Liver (tissue), 3 donors: ENCODE results near the gene PEX19.

Experiments
- ATF3 ChIP-seq: IDR thresholded peaks from 2 replicates; pipeline ENCODE4 v1.6.1; 2016; ENCODE audit warnings: antibody characterized with exemption
- CTCF ChIP-seq: fragments of 150-350 bp; IDR thresholded peaks from 2 replicates; pipeline ENCODE4 v1.5.1; 2017; ENCODE audit warnings: improper control_type of control experiment, low read depth, low read length; ENCODE audit not compliant: missing input control
- GABPA ChIP-seq, 2 donors: IDR thresholded peaks in 1 of 2; conservative IDR thresholded peaks in 1 of 2; 2 replicates each; pipeline ENCODE4 v1.6.1; 2016; ENCODE audit warnings: antibody characterized with exemption in 2 of 2, mild to moderate bottlenecking in 1 of 2, moderate library complexity in 1 of 2
- HNF4A ChIP-seq, 2 donors: conservative IDR thresholded peaks; 2 replicates each; pipeline ENCODE4 v1.6.1; 2016; ENCODE audit warnings: antibody characterized with exemption in 2 of 2, mild to moderate bottlenecking in 2 of 2
- MAX ChIP-seq: IDR thresholded peaks from 2 replicates; pipeline ENCODE4 v1.6.1; 2016; ENCODE audit warnings: antibody characterized with exemption
- RAD21 ChIP-seq, 2 donors: IDR thresholded peaks; 2 replicates each; pipeline ENCODE4 v1.6.1; 2016; ENCODE audit warnings: antibody characterized with exemption in 2 of 2, mild to moderate bottlenecking in 2 of 2
- YY1 ChIP-seq: IDR thresholded peaks from 2 replicates; pipeline ENCODE4 v1.6.1; 2016; ENCODE audit warnings: antibody characterized with exemption, mild to moderate bottlenecking
- donor health status: healthy.
- donor health status: healthy.

GRCh38 chr1:160307118-160307791, 22.3 kb upstream of the PEX19 start:
- no peak for TF ChIP-seq CTCF
- TF ChIP-seq ATF3 = no peak
- TF ChIP-seq RAD21 (IDR thresholded peaks at IDR 0.05) = no peak
- TF ChIP-seq YY1 = no peak
- TF ChIP-seq MAX = no peak
- TF ChIP-seq GABPA (IDR thresholded peaks at IDR 0.05 in 1 of 2, conservative IDR thresholded peaks at IDR 0.05 in 1 of 2) = no peak
- no peak for TF ChIP-seq HNF4A (conservative IDR thresholded peaks at IDR 0.05)
